MM.1S (cell line): ENCODE measurements around the gene OR1I1.

Source experiments
- DNase-seq: peaks from one replicate; pipeline ENCODE4 v3.0.0-alpha.2; 2015
- H2AFZ ChIP-seq: fragments of 300-600 bp; sonication (generic); 2 replicates; pipeline ENCODE4 v1.6.0; 2016; ENCODE audit warnings: antibody characterized with exemption, low read length
- H3F3A ChIP-seq: fragments of 300-600 bp; sonication (generic); 2 replicates; pipeline ENCODE4 v1.6.1; 2016; ENCODE audit warnings: mild to moderate bottlenecking, antibody characterized with exemption, low read length, moderate library complexity, mixed read lengths; ENCODE audit not compliant: insufficient read depth
- H3K27ac ChIP-seq: fragments of 300-600 bp; sonication (generic); 2 replicates; pipeline ENCODE4 v1.5.1; 2016; ENCODE audit warnings: mild to moderate bottlenecking, low read length
- H3K27me3 ChIP-seq: fragments of 300-600 bp; sonication (generic); replicated peaks from 2 replicates; pipeline ENCODE4 v1.6.0; 2016; ENCODE audit warnings: low read length; ENCODE audit not compliant: insufficient read depth
- H3K36me3 ChIP-seq: fragments of 300-600 bp; sonication (generic); replicated peaks from 2 replicates; pipeline ENCODE4 v1.6.1; 2016; ENCODE audit warnings: mild to moderate bottlenecking, low read length, mixed read lengths; ENCODE audit not compliant: insufficient read depth
- H3K4me1 ChIP-seq: fragments of 300-600 bp; sonication (generic); 2 replicates; pipeline ENCODE4 v1.6.1; 2016; ENCODE audit warnings: low read length, mixed read lengths
- H3K4me2 ChIP-seq: fragments of 300-600 bp; sonication (generic); 2 replicates; pipeline ENCODE4 v1.6.0; 2016; ENCODE audit warnings: low read depth, low read length
- H3K4me3 ChIP-seq: fragments of 300-600 bp; sonication (generic); 2 replicates; pipeline ENCODE4 v1.5.1; 2016; ENCODE audit warnings: low read length, mixed read lengths
- H3K79me2 ChIP-seq: fragments of 300-600 bp; sonication (generic); 2 replicates; pipeline ENCODE4 v1.6.1; 2016; ENCODE audit warnings: mixed run types, low read length, mixed read lengths
- H3K9ac ChIP-seq: fragments of 300-600 bp; sonication (generic); 2 replicates; pipeline ENCODE4 v1.6.1; 2016; ENCODE audit warnings: low read length, mixed read lengths
- H3K9me2 ChIP-seq: fragments of 300-600 bp; sonication (generic); replicated peaks from 2 replicates; pipeline ENCODE4 v1.6.1; 2016; ENCODE audit warnings: mild to moderate bottlenecking, low read length, mixed read lengths; ENCODE audit not compliant: insufficient read depth
- H3K9me3 ChIP-seq: fragments of 300-600 bp; sonication (generic); replicated peaks from 2 replicates; pipeline ENCODE4 v1.6.1; 2016; ENCODE audit warnings: mild to moderate bottlenecking, low read length, mixed read lengths; ENCODE audit not compliant: insufficient read depth
- H4K20me1 ChIP-seq: fragments of 300-600 bp; sonication (generic); 2 replicates; pipeline ENCODE4 v1.6.1; 2016; ENCODE audit warnings: mild to moderate bottlenecking, low read length, moderate library complexity, mixed read lengths; ENCODE audit not compliant: insufficient read depth
- EZH2 ChIP-seq: fragments of 300-600 bp; sonication (generic); optimal IDR thresholded peaks from 2 replicates; pipeline ENCODE3; 2017; ENCODE audit warnings: low read depth, mild to moderate bottlenecking, antibody characterized with exemption, low read length, mixed read lengths
- EZH2phosphoT487 ChIP-seq: fragments of 300-600 bp; sonication (generic); IDR thresholded peaks from 2 replicates; pipeline ENCODE4 v1.6.1; 2018; ENCODE audit warnings: antibody characterized with exemption, low read length
- TF ChIP-seq, protein P1 (sequence below): fragments of 300-600 bp; sonication (generic); IDR thresholded peaks from 2 replicates; pipeline ENCODE4 v1.5.1; 2016; ENCODE audit warnings: antibody characterized with exemption, low read length, mixed read lengths

The OR1I1 gene

GRCh38 chr19:15122331-15123030 is 40.5 kb downstream of the OR1I1 start:
- TF ChIP-seq EZH2phosphoT487 = no peak
- TF ChIP-seq, protein P1, sequence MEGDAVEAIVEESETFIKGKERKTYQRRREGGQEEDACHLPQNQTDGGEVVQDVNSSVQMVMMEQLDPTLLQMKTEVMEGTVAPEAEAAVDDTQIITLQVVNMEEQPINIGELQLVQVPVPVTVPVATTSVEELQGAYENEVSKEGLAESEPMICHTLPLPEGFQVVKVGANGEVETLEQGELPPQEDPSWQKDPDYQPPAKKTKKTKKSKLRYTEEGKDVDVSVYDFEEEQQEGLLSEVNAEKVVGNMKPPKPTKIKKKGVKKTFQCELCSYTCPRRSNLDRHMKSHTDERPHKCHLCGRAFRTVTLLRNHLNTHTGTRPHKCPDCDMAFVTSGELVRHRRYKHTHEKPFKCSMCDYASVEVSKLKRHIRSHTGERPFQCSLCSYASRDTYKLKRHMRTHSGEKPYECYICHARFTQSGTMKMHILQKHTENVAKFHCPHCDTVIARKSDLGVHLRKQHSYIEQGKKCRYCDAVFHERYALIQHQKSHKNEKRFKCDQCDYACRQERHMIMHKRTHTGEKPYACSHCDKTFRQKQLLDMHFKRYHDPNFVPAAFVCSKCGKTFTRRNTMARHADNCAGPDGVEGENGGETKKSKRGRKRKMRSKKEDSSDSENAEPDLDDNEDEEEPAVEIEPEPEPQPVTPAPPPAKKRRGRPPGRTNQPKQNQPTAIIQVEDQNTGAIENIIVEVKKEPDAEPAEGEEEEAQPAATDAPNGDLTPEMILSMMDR = no peak
- Histone ChIP-seq H2AFZ (no peak overlapping the region), H3K9me3 (no peaks in the 10 kb centered on the region), H3F3A (no peaks in the 10 kb centered on the region), H3K4me3 (no peak overlapping the region), H4K20me1 (no peaks in the 10 kb centered on the region), H3K79me2 (peaks cover 17% of the 10 kb centered on the region), H3K9me2 (no peaks in the 10 kb centered on the region), H3K36me3 (no peaks in the 10 kb centered on the region), H3K27me3 (no peaks in the 10 kb centered on the region), H3K27ac (no peak overlapping the region), H3K9ac (no peak overlapping the region), H3K4me2 (no peak overlapping the region), H3K4me1 (0 out of 2 replicates have a peak, but pooled peaks cover 3% of the 10 kb centered on the region)
- DNase-seq = no peak

DNA sequence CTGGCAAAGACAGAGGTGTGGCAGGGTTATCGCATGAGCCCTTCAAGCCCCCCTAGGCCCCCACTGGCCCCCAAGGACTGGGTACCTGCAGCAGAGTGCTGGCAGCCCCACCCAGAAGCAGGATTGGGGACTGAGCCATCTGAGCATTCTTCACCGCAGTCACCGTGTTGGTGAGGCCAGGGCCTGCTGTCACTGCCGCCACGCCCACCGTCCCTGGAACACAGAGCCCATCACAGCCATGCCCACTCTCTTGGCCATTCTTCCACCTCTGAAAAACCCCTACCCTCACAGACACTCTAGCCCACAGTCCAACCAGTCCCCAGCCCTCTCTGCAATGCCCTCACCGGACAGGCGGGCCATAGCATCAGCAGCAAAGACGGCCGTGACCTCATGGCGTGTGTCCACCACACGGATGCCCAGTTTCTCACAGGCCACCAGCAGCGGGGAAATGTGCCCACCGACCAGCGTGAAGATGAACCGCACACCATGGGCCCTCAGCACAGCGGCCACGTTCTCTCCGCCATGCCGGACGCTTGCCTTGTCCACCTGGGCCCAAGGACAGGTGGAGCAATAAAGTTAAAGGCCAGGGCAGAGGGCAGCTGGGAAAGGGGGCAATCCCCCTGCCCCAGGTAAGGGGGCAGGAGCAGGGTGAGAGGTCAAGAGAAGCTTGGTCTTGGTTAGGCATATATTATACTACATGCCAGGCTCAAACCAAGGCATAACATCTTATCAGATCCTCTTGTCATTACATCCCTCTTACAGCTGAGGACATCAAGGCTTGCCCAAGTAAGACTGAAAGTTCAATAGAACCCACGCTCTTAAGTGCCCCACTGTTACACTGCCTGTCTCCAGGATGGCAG is 41.2 kb downstream of the OR1I1 start:
- no peaks in the 10 kb centered on the region for H3K27me3 ChIP-seq
- no peak overlapping the region for H3K4me3 ChIP-seq
- H3K9me2 ChIP-seq = no peaks in the 10 kb centered on the region
- no peak overlapping the region for H3K9ac ChIP-seq
- H4K20me1 ChIP-seq = no peaks in the 10 kb centered on the region
- peaks cover 17% of the 10 kb centered on the region for H3K79me2 ChIP-seq
- TF ChIP-seq EZH2 (no peak), EZH2phosphoT487 (no peak)
- TF ChIP-seq, protein P1 = no peak
- H3K9me3 ChIP-seq = no peaks in the 10 kb centered on the region
- no peaks in the 10 kb centered on the region for H3F3A ChIP-seq
- DNase-seq = no peak
- H3K27ac ChIP-seq = no peak overlapping the region
- 0 out of 2 replicates have a peak, but pooled peaks cover 3% of the 10 kb centered on the region for H3K4me1 ChIP-seq
- no peak overlapping the region for H2AFZ ChIP-seq
- H3K4me2 ChIP-seq = no peak overlapping the region
- H3K36me3 ChIP-seq = no peaks in the 10 kb centered on the region

- H3K4me2 ChIP-seq = no peak overlapping the region
- H4K20me1 ChIP-seq = no peaks in the 10 kb centered on the region
- TF ChIP-seq, protein P1 = no peak
- no peak for TF ChIP-seq EZH2phosphoT487
- no peak for TF ChIP-seq EZH2
- no peak overlapping the region for H3K4me3 ChIP-seq
- H3K4me1 ChIP-seq = 0 out of 2 replicates have a peak, but pooled peaks cover 3% of the 10 kb centered on the region
- no peaks in the 10 kb centered on the region for H3K9me3 ChIP-seq
- H3K27me3 ChIP-seq = no peaks in the 10 kb centered on the region
- H2AFZ ChIP-seq = no peak overlapping the region
- no peaks in the 10 kb centered on the region for H3K9me2 ChIP-seq
- H3K9ac ChIP-seq = peak overlapping the region; percentile 94; the same call in 1 of the 2 replicates
- no peak for DNase-seq
- H3F3A ChIP-seq = no peaks in the 10 kb centered on the region
- no peak overlapping the region for H3K27ac ChIP-seq
- peaks cover 17% of the 10 kb centered on the region for H3K79me2 ChIP-seq
- H3K36me3 ChIP-seq = no peaks in the 10 kb centered on the region
These were observed 41.9 kb downstream of the OR1I1 start for GRCh38 chr19:15123900-15124299.
